T47D (cell line): Measurements from ENCODE around the gene ARRDC5.
"Not testable (repeated sequence)": the region's sequence is repeated elsewhere in the genome, so short reads cannot be mapped to it uniquely, and the experiment has no call there.

Experiments used
- DNase-seq, 2 experiments: peaks; one replicate each; pipeline versions ENCODE4 v3.0.0 to v3.0.0-alpha.2; 2011 to 2012; ENCODE audit warnings: low read depth in 1 of 2, low spot score in 1 of 2
- JUND ChIP-seq: IDR thresholded peaks from 2 replicates; pipeline ENCODE4 v1.6.1; 2012; ENCODE audit warnings: low read depth
- in situ Hi-C: cut with HindIII; loops from 2 replicates; pipeline ENCODE4 v1.10.0; 2016; ENCODE audit warnings: low sequenced_read_pairs, low pct_unique_long_range_greater_than_20kb

The ARRDC5 gene

DNA sequence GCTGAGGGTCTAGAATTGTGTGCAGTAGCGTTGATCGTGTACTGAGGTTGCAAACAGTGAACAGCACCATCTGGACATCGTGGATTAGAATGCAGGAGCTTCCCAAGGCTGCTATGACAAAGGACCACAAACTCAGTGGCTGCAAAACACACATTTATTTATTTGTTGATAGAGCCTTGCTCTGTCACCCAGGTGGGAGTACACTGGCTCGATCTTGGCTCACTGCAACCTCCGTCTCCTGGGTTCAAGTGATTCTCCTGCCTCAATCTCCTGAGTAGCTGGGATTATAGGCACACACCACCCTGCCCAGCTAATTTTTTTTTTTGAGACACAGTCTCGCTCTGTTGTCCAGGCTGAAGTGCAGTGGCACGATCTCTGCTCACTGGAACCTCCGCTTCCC, 4.3 kb upstream of the ARRDC5 start:
- no peak for DNase-seq
- TF ChIP-seq JUND, result no peak
- in situ Hi-C loops, result no loop called here

DNA sequence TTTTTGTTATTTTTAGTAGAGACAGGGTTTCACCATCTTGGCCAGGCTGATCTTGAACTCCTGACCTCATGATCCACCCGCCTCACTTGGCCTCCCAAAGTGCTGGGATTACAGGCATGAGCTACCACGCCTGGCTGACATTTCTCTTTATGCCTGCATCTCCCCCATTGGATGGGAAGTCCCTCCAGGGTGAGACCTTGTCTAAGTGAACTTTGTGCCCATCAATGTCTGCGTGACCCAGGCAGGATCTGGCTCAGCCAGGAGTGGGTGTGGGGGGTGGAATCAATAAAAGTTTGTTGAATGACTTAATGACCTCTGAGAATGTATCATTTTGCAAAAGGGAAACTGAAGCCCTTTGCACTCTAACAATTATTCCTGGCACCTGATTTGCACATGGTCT, 1.8 kb upstream of the ARRDC5 start:
- in situ Hi-C loops, result no loop called here
- no peak for TF ChIP-seq JUND
- no peak for DNase-seq

DNA sequence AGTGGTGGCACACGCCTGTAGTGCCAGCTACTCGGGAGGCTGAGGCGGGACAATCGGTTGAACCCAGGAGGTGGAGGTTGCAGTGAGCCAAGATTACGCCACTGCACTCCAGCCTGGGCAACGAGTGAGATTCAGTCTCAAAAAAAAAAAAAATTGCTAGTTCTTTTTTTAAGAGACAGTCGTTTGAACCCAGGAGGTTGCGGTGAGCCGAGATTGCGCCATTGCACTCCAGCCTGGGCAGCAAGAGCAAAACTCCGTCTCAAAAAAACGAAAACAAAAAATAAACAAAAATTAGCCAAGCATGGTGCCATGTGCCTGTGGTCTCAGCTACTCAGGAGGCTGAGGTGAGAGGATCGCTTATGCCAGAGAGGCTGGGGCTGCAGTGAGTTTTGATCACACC, 1.8 kb downstream of the ARRDC5 start:
- DNase-seq, in situ Hi-C loops: not testable (repeated sequence)

DNA sequence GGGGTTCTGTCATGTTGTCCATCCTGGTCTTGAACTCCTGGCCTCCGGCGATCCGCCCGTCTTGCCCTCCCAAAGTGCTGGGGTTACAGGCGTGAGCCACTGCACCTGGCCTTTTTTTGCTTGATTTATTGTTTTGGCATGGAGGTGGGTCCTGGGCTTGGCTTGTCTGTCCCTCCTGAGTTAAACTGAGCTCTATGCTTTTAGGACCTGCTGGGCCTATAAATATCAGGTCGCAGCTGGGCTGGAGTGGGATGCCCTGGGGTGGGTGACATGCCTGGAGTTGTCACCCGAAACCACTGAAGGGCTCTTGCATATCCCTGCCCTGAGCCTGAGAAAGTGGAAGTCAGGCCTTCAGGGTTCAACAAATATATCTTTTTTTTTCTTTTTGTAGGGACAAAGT, 5.5 kb downstream of the ARRDC5 start:
- in situ Hi-C loops, result no loop called here
- no peak for TF ChIP-seq JUND
- no peak for DNase-seq

DNA sequence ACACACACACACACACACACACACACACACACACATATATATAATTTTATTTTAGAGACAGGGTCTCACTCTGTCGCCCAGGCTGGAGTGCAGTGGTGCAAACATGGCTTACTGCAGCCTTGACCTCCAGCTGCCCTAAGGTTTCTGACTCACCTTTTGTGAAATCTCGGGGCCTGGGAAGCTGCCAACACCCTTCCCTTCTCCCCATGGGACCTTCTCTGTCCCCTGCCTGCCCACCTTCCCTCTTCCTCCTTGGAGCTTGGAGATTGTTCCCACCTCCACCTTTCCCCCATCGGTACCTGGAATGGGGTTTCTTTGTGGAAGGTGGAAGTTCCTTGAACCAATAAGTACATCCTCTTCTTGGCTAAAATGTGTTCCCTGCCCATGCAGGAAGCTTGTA, 6.3 kb downstream of the ARRDC5 start:
- no peak for TF ChIP-seq JUND
- in situ Hi-C loops, result no loop called here
- no peak for DNase-seq

DNA sequence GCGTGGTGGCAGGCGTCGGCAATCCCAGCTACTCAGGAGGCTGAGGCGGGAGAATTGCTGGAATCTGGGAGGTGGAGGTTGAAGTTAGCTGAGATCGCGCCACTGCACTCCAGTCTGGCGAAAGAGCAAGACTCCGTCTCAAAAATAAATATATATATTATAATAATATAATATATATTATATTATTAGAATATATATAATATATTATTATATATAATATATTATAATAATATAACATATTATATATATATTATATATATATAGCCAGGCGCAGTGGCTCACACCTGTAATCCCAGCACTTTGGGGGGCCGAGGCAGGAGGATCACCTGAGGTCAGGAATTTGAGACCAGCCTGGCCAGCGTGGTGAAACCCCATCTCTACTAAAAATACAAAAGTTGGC, 9.7 kb downstream of the ARRDC5 start:
- in situ Hi-C loops, DNase-seq: not testable (repeated sequence)

DNA sequence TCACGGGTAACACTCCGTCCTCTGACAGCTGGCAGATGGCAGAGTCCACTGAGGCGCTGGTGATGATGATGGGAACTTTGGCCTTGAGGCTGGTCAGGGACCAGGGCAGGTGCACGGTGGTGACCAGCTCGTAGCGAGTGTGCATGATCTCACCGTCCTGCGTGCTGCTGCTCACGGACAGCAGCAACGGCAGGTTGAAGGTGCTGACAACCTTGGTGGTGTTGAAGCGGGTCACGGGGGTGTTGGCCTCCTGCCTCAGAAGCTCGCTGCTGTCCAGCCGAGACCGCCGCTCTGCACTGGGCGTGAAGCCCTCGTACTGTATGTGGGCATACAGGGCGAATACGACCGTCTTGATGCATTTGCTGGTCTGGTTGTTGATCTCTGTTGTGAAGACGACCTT, 11.6 kb downstream of the ARRDC5 start:
- in situ Hi-C loops, result no loop called here
- DNase-seq, result no peak
- no peak for TF ChIP-seq JUND

DNA sequence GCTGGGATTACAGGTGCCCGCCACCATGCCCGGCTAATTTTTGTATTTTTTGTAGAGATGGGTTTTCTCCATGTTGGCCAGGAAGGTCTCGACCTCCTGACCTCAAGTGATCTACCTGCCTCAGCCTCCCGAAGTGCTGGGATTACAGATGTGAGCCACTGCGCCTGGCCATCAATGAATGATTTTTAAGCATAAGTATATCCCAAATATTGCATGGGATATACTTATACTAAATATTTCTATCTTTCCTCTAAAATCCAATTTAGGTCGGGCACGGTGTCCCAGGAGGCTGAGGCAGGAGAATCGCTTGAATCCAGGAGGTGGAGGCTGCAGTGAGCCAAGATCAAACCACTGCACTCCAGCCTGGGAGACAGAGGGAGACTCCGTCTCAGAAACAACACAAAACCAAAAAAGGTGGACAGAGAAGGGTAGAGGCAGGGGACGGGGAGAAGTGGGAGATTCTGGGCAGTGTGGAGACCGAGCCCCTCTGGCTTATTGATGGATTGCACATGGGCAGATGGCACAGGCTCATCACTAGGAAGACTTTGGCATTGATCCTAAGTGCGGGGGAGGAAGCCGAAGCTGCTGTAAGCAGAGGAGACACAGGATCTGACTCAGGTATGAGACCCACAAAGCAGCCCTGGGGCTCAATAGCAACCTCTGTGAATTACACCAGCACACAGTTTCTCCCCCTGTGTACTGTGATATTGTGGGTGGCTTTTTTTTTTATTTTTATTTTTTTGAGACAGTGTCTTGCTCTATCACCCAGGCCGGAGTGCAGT, 13.5 kb downstream of the ARRDC5 start:
- in situ Hi-C loops, result no loop called here
- TF ChIP-seq JUND, result no peak
- DNase-seq, result no peak

DNA sequence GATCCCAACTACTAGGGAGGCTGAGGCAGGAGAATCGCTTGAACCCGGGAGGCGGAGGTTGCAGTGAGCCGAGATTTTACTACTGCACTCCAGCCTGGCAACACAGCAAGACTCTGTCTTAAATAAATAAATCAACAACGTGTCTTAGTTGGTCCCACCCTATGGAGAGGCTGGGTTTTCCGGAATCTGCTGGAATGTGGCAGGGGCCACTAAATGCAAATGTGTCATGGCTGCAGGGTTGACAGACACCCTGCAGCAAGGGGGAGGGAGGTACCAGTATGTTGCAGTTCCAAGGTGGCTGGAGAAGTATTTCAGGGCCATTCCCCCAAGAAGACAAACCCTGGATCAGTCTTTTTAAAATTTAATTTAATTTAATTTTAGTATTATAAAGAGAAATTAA, 14.9 kb downstream of the ARRDC5 start:
- DNase-seq, in situ Hi-C loops: not testable (repeated sequence)

DNA sequence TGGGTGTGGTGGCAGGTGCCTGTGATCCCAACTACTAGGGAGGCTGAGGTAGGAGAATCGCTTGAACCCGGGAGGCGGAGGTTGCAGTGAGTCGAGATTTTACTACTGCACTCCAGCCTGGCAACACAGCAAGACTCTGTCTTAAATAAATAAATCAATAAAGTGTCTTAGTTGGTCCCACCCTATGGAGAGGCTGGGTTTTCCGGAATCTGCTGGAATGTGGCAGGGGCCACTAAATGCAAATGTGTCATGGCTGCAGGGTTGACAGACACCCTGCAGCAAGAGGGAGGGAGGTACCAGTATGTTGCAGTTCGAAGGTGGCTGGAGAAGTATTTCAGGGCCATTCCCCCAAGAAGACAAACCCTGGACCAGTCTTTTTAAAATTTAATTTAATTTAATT, 17.7 kb downstream of the ARRDC5 start:
- in situ Hi-C loops, DNase-seq: not testable (repeated sequence)

DNA sequence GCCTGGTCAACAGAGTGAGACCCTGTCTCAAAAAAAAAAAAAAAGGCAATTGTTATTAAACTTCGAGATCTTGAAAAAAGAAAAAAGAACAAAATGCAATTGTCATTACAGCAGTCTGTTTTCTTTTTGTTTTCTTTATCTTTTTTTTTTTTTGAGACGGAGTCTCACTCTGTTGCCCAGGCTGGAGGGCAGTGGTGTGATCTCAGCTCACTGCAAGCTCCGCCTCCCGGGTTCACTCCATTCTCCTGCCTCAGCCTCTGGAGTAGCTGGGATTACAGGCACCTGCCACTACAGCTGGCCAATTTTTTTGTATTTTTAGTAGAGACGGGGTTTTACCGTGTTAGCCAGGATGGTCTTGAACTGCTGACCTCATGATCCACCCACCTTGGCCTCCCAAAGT, 19.8 kb downstream of the ARRDC5 start:
- DNase-seq, in situ Hi-C loops: not testable (repeated sequence)

DNA sequence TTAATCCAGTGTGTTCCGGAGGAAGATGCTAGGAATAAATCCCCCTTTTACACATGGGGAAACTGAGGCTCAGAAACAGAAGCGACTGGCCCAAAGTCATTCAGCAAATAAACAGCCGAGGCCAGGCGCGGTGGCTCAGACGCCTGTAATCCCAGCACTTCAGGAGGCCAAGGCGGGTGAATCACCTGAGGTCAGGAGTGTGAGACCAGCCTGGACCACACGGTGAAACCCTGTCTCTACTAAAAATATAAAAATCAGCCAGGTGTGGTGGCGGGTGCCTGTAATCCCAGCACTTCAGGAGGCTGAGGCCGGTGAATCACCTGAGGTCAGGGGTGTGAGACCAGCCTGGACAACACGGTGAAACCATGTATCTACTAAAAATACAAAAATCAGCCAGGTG, 23.7 kb downstream of the ARRDC5 start:
- no peak for TF ChIP-seq JUND
- in situ Hi-C loops, result no loop called here
- no peak for DNase-seq

DNA sequence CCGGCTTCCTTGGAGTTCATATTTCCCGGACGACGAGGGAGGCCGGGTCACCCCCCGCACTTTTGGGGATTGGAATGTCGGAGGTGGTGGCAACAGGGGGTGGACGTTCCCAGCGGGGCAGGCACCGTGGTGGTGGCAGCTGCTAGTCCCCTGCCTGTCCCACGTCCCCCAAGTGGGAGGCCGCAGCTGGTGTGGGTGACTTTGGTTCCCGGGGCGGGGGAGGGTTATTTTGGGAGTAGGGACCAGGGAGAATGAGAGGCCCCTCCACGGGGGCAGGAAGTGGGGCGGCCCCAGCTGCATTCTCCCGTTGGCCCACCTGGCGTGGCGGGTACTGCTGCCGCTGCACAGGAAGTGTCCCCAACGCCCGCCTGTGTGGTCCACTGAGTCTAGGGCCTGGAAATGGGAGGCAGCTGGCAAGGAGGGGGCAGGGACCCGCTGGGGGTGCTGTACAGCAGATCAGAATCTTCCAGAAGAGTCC, 24.2 kb downstream of the ARRDC5 start:
- in situ Hi-C loops, result no loop called here
- no peak for TF ChIP-seq JUND
- no peak for DNase-seq

DNA sequence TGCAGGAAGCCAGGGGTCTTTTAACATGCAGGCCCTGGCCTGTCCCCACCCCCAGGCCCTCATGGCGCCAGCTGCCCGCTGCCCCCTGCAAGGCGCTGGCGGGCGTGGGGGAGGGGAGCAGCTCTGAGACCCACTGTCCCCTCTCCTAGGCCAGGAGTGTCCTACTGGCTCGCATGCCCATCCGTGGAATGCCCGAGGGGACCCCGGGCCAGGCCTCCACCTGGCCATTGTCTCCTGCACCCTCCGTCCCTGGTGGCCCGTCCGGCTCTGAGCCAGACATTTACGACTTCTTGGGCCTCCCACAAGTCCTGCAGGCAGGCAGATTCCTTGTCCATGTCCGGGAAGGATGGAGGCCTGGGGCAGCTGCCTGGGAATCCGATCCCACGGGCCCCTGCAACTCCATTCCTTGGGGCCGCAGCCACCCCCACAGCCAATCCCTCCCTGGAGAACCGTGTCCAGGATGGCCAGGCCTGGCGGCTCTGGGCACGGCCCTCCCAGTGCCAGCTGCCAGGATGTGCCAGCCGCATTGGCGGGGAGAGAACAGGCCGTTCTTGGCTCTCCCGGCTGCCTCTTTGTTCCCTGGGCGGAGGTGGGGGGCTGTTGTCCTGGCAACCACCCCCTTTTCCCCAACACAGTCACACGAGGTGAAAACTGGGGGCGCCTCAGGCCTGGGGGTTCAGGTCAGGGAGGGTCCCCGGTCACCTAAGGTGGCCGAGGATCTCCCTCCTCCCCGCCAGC, 24.8 kb downstream of the ARRDC5 start:
- no peak for TF ChIP-seq JUND
- in situ Hi-C loops, result no loop called here
- no peak for DNase-seq
